HepG2 (cell line): ENCODE data around the gene STX7. TPM values are rescaled to one million over a fixed set of nuclear protein-coding genes. Genes with fewer than 3 reads are reported as not detected.

ENCODE experiments used
- ATM ChIP-seq: fragments of 450-650 bp; IDR thresholded peaks from 2 replicates; pipeline ENCODE4 v1.7.1; 2017; ENCODE audit warnings: mild to moderate bottlenecking, borderline replicate concordance
- CENPX ChIP-seq: sonication (generic); formaldehyde crosslinking; IDR thresholded peaks from 2 replicates; pipeline ENCODE4 v1.9.0; 2021; ENCODE audit warnings: mild to moderate bottlenecking, missing genetic modification reagents, moderate library complexity
- CHCHD3 ChIP-seq: sonication (generic); formaldehyde crosslinking; IDR thresholded peaks from 2 replicates; pipeline ENCODE4 v1.8.0; 2022; ENCODE audit warnings: mild to moderate bottlenecking, missing genetic modification reagents, moderate library complexity
- CHD2 ChIP-seq: IDR thresholded peaks from 2 replicates; pipeline ENCODE4 v1.6.1; 2011; ENCODE audit warnings: low read depth, low read length, improper control_type of control experiment
- HOXA3 ChIP-seq: sonication (generic); formaldehyde crosslinking; IDR thresholded peaks from 2 replicates; pipeline ENCODE4 v1.5.0; 2020; ENCODE audit warnings: missing genetic modification reagents
- NFIC ChIP-seq: IDR thresholded peaks from 2 replicates; pipeline ENCODE4 v1.6.1; 2012; ENCODE audit warnings: mild to moderate bottlenecking, low read length, inconsistent platforms
- PCBP2 ChIP-seq: fragments of 200-400 bp; formaldehyde crosslinking; optimal IDR thresholded peaks from 2 replicates; pipeline ENCODE3; 2018; ENCODE audit warnings: low read length, low read depth; ENCODE audit not compliant: poor library complexity, severe bottlenecking
- SOX13 ChIP-seq, 3 experiments: fragments of 450-650 bp in 1 of 3; sonication (generic) in 1 of 3; formaldehyde crosslinking in 1 of 3; IDR thresholded peaks in 2 of 3; conservative IDR thresholded peaks in 1 of 3; 2 replicates each; pipeline versions ENCODE4 v1.5.0 to v1.6.1; 2016 to 2020; ENCODE audit warnings: antibody characterized with exemption in 1 of 3, mild to moderate bottlenecking in 1 of 3, missing compliant biosample characterization in 1 of 3, missing genetic modification reagents in 1 of 3, moderate library complexity in 1 of 3
- TOPORS ChIP-seq: sonication (generic); formaldehyde crosslinking; IDR thresholded peaks from 2 replicates; pipeline ENCODE4 v1.8.0; 2023; ENCODE audit warnings: mild to moderate bottlenecking, missing genetic modification reagents
- ZHX1 ChIP-seq: sonication (generic); formaldehyde crosslinking; IDR thresholded peaks from 2 replicates; pipeline ENCODE4 v1.8.1; 2022; ENCODE audit warnings: low read depth, mild to moderate bottlenecking, missing genetic modification reagents
- ZNF207 ChIP-seq: fragments of 450-650 bp; IDR thresholded peaks from 2 replicates; pipeline ENCODE4 v1.6.1; 2016; ENCODE audit warnings: antibody characterized with exemption, borderline replicate concordance
- ZNF224 ChIP-seq: sonication (generic); formaldehyde crosslinking; IDR thresholded peaks from 2 replicates; pipeline ENCODE4 v1.5.0; 2020; ENCODE audit warnings: mild to moderate bottlenecking, missing genetic modification reagents
- ZNF343 ChIP-seq: sonication (generic); formaldehyde crosslinking; IDR thresholded peaks from 2 replicates; pipeline ENCODE4 v1.4.0; 2020; ENCODE audit warnings: mild to moderate bottlenecking, missing genetic modification reagents
- ZNF652 ChIP-seq: IDR thresholded peaks from 2 replicates; pipeline ENCODE4 v1.6.1; 2016; ENCODE audit warnings: low read depth, borderline replicate concordance
- polyA plus RNA-seq, 8 experiments: library from polyadenylated mRNA; depleted of rRNA in 3 of 8; stranded (reverse) in 7 of 8; unstranded in 1 of 8; fragments of >200 nt; fragmentation: Illumina TruSeq in 4 of 8; extraction: Trizol in 4 of 8; gene quantifications; 2 replicates each; pipeline versions ENCODE4 v1.2.1 to v1.2.3, GENCODE V29; 2011 to 2016; ENCODE audit warnings: low read depth in 4 of 8, missing spikeins in 1 of 8, mixed read lengths in 1 of 8; ENCODE audit not compliant: insufficient read depth in 1 of 8
- total RNA-seq, 5 experiments: library from RNA; depleted of rRNA; stranded (reverse); fragments of >200 nt; fragmentation: Illumina TruSeq; extraction: Trizol; gene quantifications; 2 replicates each; pipeline ENCODE4 v1.2.3, GENCODE V29; 2016; ENCODE audit warnings: low read depth in 1 of 5
- TF ChIP-seq, protein P1 (sequence below): sonication (generic); formaldehyde crosslinking; IDR thresholded peaks from 2 replicates; pipeline ENCODE4 v1.4.0; 2020; ENCODE audit warnings: missing genetic modification reagents
- TF ChIP-seq, protein P2 (sequence below): sonication (generic); formaldehyde crosslinking; IDR thresholded peaks from 2 replicates; pipeline ENCODE4 v1.5.1; 2020; ENCODE audit warnings: missing genetic modification reagents, mild to moderate bottlenecking, borderline replicate concordance

Gene STX7
- total and polyA plus RNA-seq, 2 of the 13 experiments (the other 11 are each of a cell fraction or from before 2014, with no cell fraction given): 28.0 to 34.7 TPM

DNA sequence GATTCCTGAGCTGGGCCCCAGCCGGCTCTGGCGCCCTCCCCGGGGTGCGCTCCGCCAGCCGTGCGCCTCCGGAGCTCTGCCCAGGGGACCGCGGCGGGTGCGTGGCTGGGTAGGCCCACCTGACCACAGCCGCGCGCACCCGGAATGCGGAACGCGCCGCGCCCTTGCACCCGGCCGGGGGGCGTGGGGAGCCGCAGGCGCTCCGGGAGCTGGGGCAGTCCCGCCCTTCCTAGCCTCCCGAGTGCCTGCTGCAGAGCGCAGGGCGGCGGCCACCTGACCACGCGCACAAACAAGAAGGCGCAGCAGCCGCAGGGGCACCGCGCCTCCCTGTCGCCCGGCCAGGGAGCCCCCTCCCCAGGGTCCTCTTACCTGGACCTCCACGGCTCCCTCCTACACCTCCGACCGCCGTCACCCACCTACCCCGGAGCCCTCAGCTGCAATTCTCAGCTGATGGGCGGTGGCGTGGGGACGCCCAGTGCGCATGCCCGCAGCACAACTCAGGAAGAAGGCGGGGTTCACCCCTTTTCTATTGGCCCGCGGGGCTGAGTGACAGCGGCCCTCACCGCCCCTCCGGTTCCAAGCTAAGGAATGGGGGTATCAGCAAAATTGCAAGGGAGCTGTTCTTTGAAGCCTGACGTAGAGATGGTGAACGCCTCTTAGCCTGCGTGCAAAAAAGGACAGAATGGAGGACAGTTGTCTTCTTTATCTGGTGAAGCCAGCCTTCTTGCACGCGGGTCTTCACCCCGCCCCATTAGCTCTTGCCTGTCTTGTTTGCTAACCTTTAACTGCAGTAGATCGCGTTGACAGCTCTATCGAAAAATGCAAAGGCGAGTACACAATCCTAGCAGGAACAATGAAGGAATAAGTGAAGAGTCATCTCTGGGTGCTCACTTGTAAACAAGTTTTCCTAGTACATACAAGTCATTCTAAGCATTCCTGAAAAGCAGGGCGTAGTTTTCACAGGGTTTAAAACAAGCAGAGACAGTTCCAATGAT is at the start of gene STX7 (continued):
- TF ChIP-seq, protein P1, sequence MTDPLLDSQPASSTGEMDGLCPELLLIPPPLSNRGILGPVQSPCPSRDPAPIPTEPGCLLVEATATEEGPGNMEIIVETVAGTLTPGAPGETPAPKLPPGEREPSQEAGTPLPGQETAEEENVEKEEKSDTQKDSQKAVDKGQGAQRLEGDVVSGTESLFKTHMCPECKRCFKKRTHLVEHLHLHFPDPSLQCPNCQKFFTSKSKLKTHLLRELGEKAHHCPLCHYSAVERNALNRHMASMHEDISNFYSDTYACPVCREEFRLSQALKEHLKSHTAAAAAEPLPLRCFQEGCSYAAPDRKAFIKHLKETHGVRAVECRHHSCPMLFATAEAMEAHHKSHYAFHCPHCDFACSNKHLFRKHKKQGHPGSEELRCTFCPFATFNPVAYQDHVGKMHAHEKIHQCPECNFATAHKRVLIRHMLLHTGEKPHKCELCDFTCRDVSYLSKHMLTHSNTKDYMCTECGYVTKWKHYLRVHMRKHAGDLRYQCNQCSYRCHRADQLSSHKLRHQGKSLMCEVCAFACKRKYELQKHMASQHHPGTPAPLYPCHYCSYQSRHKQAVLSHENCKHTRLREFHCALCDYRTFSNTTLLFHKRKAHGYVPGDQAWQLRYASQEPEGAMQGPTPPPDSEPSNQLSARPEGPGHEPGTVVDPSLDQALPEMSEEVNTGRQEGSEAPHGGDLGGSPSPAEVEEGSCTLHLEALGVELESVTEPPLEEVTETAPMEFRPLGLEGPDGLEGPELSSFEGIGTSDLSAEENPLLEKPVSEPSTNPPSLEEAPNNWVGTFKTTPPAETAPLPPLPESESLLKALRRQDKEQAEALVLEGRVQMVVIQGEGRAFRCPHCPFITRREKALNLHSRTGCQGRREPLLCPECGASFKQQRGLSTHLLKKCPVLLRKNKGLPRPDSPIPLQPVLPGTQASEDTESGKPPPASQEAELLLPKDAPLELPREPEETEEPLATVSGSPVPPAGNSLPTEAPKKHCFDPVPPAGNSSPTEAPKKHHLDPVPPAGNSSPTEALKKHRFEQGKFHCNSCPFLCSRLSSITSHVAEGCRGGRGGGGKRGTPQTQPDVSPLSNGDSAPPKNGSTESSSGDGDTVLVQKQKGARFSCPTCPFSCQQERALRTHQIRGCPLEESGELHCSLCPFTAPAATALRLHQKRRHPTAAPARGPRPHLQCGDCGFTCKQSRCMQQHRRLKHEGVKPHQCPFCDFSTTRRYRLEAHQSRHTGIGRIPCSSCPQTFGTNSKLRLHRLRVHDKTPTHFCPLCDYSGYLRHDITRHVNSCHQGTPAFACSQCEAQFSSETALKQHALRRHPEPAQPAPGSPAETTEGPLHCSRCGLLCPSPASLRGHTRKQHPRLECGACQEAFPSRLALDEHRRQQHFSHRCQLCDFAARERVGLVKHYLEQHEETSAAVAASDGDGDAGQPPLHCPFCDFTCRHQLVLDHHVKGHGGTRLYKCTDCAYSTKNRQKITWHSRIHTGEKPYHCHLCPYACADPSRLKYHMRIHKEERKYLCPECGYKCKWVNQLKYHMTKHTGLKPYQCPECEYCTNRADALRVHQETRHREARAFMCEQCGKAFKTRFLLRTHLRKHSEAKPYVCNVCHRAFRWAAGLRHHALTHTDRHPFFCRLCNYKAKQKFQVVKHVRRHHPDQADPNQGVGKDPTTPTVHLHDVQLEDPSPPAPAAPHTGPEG (CRISPR knock-in tag): peak; percentile 89
- TF ChIP-seq TOPORS (CRISPR knock-in tag) (peak; percentile 96), CHD2 (0 out of 2 replicates have a peak, but pooled peaks have one; percentile 43), SOX13 (IDR thresholded peaks at IDR 0.05) (peak; percentile 30; the same call in 1 of the 2 replicates), SOX13 (CRISPR knock-in tag; conservative IDR thresholded peaks at IDR 0.05 in 1 of 2, IDR thresholded peaks at IDR 0.05 in 1 of 2) (peak in 1 of 2 experiments; percentile 26; a peak in 1 of 4 replicates), ATM (no peak), ZHX1 (0 out of 2 replicates have a peak, but pooled peaks have one; percentile 48), HOXA3 (peak; percentile 71), CHCHD3 (CRISPR knock-in tag) (no peak), PCBP2 (no peak), NFIC (no peak), ZNF207 (no peak), ZNF224 (CRISPR knock-in tag) (no peak), ZNF343 (CRISPR knock-in tag) (peak; percentile 86; the same call in 1 of the 2 replicates), ZNF652 (CRISPR knock-in tag) (no peak), CENPX (CRISPR knock-in tag) (no peak)
- TF ChIP-seq, protein P2, sequence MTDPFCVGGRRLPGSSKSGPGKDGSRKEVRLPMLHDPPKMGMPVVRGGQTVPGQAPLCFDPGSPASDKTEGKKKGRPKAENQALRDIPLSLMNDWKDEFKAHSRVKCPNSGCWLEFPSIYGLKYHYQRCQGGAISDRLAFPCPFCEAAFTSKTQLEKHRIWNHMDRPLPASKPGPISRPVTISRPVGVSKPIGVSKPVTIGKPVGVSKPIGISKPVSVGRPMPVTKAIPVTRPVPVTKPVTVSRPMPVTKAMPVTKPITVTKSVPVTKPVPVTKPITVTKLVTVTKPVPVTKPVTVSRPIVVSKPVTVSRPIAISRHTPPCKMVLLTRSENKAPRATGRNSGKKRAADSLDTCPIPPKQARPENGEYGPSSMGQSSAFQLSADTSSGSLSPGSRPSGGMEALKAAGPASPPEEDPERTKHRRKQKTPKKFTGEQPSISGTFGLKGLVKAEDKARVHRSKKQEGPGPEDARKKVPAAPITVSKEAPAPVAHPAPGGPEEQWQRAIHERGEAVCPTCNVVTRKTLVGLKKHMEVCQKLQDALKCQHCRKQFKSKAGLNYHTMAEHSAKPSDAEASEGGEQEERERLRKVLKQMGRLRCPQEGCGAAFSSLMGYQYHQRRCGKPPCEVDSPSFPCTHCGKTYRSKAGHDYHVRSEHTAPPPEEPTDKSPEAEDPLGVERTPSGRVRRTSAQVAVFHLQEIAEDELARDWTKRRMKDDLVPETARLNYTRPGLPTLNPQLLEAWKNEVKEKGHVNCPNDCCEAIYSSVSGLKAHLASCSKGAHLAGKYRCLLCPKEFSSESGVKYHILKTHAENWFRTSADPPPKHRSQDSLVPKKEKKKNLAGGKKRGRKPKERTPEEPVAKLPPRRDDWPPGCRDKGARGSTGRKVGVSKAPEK (CRISPR knock-in tag): no peak
